OCI-LY7 (cell line): ENCODE data around the gene PCK2.

Source experiments
- EZH2phosphoT487 ChIP-seq: fragments of 200-600 bp; sonication (generic); IDR thresholded peaks from 2 replicates; pipeline ENCODE4 v1.6.1; 2018; ENCODE audit warnings: low read depth, borderline replicate concordance, mild to moderate bottlenecking, mixed run types, antibody characterized with exemption, low read length, moderate library complexity, mixed read lengths
- TF ChIP-seq, protein P1 (sequence below): fragments of 200-600 bp; sonication (generic); conservative IDR thresholded peaks from 2 replicates; pipeline ENCODE4 v1.5.1; 2014; ENCODE audit warnings: mild to moderate bottlenecking, antibody characterized with exemption, low read length, moderate library complexity, mixed read lengths

DNA sequence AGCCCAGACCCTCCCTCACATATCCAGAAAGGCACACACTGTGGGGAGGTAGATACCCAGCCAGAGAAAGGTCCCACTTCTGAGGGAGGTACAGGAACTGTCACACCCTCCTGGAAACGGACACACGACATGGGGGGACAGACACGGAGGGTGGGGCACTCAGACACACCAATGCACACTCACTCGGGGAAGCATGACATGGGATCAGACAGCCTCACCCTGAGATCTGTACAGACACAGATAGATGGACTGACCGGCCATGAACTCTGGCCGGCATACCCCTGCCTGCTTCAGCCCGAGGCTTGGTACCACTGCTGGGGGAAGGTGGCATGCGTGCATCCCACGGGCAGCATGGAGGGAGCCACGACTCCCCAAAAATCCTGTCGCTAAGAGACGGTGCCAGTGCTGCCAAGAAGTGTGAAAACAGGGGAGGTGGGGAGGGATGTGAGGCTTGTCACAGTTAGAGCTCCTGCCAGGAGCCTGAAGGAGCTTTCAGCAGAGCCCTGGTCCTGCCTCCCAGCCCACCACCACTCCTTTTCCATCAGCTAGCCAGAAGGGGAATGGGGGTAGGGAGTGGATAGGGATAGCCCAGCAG, 22.2 kb upstream of the PCK2 start:
- TF ChIP-seq, protein P1, sequence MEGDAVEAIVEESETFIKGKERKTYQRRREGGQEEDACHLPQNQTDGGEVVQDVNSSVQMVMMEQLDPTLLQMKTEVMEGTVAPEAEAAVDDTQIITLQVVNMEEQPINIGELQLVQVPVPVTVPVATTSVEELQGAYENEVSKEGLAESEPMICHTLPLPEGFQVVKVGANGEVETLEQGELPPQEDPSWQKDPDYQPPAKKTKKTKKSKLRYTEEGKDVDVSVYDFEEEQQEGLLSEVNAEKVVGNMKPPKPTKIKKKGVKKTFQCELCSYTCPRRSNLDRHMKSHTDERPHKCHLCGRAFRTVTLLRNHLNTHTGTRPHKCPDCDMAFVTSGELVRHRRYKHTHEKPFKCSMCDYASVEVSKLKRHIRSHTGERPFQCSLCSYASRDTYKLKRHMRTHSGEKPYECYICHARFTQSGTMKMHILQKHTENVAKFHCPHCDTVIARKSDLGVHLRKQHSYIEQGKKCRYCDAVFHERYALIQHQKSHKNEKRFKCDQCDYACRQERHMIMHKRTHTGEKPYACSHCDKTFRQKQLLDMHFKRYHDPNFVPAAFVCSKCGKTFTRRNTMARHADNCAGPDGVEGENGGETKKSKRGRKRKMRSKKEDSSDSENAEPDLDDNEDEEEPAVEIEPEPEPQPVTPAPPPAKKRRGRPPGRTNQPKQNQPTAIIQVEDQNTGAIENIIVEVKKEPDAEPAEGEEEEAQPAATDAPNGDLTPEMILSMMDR = no peak
- TF ChIP-seq EZH2phosphoT487 = no peak
